HG03039 (cell line): ENCODE measurements around the gene PRCC.

Experiments
- ATAC-seq: cut with Tn5 transposase; IDR thresholded peaks from one replicate; pipeline ENCODE4 v1.9.1; 2021; ENCODE audit warnings: mild to moderate bottlenecking, moderate library complexity; ENCODE audit not compliant: unreplicated experiment

Gene PRCC, protein sequence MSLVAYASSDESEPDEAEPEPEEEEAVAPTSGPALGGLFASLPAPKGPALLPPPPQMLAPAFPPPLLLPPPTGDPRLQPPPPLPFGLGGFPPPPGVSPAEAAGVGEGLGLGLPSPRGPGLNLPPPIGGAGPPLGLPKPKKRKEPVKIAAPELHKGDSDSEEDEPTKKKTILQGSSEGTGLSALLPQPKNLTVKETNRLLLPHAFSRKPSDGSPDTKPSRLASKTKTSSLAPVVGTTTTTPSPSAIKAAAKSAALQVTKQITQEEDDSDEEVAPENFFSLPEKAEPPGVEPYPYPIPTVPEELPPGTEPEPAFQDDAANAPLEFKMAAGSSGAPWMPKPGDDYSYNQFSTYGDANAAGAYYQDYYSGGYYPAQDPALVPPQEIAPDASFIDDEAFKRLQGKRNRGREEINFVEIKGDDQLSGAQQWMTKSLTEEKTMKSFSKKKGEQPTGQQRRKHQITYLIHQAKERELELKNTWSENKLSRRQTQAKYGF

DNA sequence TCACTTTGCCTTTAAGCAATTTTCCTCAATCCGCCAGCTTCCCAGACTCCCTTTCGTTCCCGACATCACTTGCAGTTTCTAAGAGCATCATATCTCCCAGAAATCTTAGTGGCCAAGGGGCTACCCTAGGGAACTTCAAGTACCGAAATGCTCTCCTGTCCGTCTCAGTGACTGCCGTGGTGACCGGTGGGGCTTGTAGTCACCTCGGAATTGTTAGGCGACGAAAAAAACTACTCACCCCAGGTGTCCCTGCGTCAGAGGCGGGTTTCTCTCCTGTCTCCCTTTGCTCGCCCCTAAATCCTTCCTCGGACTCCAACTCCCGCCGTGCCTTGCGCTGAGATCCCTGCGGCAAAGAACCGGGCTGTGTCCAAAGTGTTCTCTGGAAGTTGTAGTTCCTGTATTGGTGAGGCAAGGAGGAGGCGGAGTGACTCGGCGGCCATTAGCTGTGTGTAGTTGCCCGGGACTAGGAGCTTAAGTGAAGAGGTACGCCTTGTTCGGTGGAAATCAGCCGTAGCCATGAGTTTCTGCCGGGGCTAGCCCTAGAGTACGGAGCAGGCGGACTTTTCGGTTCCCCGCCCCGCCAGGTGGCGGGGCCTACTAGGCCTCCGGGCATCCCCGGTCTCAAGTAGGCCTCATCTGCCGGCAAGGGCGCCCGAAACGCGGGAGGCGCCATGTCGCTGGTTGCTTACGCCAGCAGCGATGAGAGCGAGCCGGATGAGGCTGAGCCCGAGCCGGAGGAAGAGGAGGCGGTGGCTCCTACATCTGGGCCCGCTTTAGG is at the start of gene PRCC:
PRCC (plus strand) TSS at position 435 of the 778 bp plus-strand sequence; CDS start at position 672, 237 bp downstream.
- ATAC-seq: peak; percentile 86

DNA sequence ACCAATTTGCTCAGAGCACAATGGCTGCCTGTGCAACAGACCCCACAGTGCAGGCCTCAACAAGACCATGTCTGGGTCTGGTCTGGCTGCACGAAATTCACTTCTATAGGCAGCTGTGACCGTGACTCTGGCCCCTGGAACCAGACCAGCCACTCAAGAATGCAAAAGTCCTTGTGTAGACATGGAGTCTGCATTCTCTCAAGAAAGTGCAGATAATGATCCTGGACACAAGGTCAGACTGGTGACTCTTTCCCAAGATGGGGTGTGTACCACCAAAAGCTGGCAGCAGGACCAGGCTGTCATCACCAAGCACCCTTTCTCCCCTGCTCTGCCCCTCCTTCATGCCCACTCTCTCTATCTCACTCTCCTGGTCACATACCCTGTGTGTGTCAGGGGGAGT is 46.2 kb upstream of the PRCC start:
- no peak for ATAC-seq

DNA sequence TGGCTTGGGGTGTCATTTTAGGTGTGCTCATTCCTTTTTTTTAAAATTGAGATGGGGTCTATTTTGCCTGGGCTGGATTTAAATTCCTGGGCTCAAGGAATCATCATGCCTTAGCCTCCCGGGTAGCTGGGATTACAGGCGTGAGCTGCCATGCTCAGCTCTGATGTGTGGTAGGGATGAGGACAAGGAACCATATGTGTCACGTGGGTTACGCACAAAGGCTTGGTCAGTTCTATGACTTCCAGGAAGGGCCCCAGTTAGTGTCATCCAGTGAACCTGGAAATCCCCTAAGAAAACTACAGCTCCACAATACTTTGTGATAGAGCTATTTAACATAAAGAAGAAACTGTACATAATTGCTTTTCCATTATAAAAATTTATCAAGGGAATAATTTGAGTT is 45.8 kb upstream of the PRCC start:
- no peak for ATAC-seq

DNA sequence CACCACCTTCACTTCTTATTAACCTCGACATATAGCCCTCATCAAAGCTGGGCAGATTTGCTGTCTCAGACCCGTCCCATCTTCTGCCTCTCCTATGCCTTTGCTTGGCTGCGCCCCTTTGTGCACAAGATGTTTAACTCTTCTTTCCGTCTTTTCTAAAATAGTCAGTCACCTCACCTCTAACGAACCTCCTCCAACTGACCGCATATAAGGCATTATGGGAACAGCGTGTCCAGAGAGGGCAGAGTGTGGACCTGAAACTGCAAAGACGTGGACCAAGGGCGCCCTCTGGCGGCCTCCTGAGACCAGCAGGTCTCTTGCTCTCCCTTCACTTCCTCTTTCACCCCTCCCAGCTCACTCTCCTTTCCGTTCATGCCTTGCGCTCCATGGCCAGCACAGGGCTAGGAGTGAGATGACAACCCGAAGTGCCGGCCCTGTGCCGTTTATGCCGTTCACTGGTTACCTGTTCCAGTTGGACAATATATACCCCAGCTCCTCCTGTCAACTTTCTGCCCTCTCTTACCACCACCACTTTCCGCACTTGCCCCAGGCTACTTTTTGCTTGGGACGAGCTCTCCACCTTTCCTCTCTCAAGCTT is 41.6 kb upstream of the PRCC start:
- no peak for ATAC-seq

DNA sequence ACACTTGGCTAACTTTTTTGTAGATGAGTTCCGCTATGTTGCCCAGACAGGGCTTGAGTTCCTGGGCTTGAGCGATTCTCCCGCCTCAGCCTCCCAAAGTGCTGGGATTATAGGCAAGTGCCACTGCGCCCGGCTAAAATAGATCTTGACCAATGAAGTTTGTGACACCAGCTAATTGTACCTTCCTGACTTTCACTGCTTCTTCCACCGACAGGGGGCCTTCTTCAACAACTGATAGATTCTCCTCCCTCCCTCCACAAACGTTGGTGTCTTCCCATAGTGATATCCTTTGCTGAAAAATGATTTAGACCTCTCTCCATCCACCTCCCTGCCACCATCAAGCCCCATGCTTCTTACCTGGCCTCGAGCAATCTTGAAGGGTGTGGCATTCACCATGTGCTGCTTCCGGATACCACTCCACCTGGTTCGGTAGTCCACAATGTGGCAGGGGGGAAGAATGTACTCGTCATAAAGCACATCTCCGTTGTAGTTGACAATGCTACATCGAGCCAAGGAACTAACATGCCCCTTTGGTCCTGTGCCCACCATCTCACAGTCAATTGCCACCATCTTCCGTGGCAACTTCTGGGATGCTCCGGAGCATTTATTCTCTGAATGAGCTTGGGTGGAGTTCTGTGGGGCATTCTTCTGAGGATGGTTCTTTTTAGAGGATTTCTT is 40.6 kb upstream of the PRCC start:
- ATAC-seq: no peak

DNA sequence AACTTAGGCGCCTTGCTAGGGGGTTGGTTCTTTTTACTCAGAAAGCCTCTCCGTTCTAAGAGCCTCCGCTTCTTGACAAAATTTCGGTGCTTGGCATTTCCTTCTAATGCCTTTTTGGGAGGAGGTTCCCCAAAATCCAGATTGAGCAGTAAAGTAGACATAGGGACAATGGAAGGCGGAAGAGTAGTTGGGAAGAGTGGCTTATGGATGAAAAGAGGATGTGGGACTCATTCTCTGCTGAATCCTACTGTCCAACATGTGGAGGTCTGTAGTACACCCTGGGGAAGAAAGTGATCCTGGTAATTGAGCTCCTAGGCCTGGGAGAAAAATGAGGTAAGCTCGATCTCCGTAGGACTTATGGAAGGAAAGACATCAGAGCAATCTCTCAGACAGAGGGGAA is 39.8 kb upstream of the PRCC start:
- no peak for ATAC-seq

DNA sequence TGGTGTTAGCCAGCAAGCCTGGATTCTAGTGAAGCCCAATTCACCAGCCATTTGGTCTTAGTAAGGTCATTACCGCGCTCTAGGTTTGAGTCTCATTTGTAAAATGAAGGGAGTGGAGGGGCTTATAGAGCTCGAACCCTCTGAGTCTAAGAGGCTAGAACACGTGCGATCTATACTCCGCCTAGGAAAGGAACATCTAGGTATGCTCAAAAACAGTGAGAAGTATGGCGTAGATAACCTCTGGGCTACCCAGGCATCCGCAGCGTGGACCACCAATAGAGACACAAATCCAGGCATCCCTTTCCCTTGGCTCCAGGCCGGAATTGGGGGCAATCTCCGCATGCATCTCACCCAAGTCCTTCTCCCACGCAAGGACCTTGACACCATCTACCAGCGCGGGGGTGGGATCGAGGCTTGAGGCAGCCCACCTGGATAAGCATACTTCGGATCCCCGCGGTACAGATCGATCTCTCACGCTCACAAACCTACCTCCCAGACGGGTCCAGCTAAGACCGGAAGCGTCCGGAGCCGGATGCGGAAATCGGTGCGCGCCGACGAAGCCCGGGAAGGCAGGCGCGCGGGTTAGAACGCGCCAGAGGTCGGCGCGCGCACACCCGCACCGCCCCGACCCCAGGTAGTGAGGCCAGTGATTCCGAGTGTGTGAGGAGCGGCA is 39.3 kb upstream of the PRCC start, which contains the start of gene METTL25B:
METTL25B (plus strand) TSS at position 544 of the 673 bp plus-strand sequence. CDS start 636 bp downstream, outside the sequence.
- ATAC-seq: peak; percentile 58

DNA sequence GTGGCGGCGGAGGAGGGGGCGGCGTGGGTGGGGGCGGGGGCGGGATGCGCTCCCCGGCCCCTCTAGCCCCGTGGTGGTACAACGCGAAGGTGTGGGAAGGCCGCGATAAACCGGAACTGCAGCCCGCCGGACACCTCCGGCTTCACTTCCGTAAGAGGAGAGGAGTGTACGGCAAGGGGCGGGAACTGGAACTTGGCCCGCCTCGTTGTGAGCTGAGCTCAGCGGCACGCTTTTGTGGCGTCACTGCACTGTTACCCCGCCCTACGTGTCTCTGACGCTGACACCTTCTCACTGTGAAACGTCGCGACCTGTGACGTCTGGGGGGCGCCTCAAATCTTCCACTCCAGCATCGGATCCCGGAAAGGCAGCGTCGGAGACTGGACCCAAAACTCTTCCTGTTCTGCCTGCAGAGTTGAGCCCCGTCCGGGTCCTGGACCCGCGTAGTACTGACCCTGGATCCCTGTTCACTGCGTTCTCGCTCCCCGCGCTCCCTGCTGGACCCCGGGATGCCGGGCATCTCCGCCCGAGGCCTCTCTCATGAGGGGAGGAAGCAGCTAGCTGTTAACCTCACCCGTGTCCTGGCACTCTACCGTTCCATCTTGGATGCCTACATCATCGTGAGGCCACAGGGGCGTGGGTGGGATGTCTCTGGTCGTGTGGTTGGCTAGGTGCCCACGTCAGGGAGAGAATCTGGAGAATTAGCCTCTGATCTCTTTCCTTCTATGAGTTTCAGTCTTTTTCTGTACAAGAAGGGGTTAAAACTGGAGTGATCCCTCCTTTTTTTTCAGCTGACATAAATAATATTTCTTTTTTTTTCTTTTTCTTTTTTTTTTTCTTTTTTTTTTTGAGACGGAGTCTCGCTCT is 38.5 kb upstream of the PRCC start, which contains the start of gene ISG20L2:
ISG20L2 (minus strand) TSS at position 168 of the 864 bp plus-strand sequence. CDS start 1,114 bp downstream, outside the sequence.
- peak; percentile 77 for ATAC-seq

DNA sequence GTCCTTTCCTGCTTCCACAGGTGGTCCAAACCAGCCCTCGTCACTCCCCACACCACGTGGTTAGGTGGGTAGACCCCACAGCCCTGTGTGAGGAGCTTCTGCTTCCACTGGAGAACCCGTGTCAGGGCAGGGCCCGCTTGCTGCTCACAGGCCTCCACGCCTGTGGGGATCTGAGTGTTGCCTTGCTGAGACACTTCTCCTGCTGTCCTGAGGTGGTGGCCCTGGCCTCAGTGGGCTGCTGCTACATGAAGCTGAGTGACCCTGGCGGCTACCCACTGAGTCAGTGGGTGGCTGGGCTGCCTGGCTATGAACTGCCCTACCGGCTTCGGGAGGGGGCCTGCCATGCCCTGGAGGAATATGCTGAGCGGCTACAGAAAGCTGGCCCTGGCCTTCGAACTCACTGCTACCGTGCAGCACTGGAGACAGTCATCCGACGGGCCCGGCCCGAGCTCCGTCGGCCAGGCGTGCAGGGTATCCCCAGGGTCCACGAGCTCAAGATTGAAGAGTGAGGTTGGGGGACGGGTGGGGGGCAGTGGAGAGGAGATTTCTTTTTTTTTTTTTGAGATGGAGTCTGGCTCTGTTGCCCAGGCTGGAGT is 33.2 kb upstream of the PRCC start:
- ATAC-seq: no peak

DNA sequence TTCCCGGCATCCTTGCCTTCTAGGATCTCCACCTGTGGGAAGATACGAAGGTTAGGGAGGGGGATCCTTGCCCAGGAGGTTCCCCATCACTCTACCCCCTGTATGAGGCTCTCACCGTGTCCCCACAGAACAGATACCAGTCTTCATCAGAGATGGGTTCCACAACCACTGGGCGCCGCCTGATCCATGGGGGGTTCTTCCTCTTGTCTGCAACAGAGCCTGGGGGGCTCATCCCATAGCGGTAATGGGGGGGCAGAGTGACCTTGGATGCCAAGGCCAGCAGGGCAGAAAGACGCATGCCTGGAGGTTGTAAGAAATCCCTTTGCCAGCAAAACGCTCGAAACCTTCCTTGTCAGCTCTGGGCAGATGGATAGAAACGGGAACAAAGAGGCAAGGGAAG is 28.9 kb upstream of the PRCC start:
- no peak for ATAC-seq

DNA sequence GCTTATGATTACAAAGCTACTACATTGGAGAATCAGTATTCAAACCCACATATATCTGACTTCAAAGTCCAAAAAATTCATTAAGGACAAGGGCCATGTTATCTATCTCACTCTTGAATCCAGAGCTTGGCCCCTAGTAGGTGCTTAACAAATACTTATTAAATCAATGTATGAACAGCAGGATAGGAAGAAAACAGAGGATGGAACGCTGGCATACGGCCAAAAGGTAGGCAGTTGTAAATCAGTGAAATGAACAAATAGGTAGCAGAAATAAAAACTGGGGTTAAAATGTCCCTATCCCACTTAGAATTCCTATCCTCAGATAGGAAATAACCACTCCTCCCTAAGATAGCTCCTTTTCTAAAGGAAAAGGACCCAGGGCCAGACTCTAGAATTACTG is 28.4 kb upstream of the PRCC start:
- ATAC-seq: no peak

DNA sequence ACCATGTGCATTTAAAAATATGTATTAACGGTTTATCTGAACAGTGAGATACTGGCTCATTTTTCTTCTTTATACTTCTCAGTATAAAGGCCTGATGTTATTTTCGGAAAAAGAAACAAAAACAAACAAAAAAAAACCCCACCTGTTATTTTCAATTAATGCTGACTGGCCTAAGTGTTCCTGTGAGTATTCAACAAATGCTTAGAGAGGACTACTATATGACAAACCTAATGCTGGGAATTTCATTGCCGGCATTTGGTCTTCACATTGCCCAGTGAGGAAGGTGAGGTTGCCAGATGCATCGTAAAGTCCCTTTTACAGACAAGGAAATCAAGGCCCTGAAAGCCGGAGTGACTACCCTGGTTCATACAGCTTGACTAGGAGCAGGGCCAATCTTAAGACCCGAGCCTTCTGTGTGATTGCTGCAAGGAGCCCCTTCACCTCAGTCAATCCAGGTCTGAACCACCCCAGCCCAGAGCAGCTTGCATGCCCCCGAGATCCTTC is 27.0 kb upstream of the PRCC start:
- no peak for ATAC-seq

DNA sequence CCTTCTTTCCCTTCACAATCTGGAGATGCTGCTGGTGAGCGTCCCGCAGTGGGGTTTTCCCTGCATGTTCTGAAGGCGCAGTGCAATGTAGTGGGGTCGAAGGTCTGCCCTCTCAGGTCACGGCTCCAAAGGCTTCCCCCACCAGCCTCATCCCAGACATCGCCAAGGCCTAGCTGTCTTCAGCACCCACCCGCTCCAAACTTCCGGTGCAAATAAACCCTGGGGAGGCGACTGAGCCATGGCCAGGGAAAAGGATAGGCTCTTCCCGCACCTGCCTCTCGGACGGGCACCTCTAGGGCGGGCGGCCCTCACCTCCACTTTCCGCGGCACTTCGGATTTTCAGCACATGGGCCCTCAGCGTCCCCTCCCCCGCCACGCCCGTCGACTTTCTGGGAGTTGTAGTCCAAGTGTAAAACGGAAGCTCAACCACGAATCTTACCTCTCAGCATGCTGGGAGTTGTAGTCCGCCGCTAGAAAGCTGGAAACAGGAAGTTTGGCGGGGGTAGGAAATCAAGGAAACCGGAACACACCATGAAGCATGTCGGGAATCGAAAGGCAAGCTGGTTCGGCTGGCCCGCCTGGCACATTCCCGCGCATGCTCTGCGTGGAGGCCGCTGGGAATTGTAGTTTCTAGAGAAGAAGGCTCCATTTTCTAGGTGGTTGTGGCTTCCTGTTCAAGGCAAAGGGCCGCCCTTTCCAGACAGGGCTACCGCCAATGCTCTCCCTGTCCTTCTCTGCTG is 26.4 kb upstream of the PRCC start, which contains the start of gene MRPL24:
MRPL24 (minus strand) TSS at position 348 of the 740 bp plus-strand sequence. CDS start 2,384 bp downstream, outside the sequence.
- peak; percentile 79 for ATAC-seq

DNA sequence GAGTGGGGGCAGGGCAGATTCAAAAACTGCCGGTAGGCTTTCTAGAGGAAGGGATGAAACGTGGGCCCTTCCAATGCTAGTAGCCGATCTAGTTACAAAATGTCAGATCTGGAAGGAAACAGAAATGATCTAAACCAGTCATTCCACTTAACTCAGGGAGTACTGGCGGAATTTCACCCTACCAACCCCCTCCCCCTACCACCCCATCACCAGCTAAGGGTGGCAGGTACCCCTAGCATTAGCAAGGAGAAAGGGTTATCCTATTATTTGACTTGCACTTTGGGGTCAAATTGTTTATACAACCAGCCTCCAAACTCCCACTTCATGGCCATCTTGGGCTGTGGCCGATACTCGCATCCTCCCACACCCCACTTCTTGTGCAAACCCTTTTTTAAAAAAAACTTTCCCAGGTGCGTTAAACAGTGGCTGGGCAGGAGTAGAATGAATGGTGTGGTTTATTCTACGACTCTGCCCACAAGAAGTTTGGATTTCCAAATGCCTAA is 25.8 kb upstream of the PRCC start:
- ATAC-seq: no peak

DNA sequence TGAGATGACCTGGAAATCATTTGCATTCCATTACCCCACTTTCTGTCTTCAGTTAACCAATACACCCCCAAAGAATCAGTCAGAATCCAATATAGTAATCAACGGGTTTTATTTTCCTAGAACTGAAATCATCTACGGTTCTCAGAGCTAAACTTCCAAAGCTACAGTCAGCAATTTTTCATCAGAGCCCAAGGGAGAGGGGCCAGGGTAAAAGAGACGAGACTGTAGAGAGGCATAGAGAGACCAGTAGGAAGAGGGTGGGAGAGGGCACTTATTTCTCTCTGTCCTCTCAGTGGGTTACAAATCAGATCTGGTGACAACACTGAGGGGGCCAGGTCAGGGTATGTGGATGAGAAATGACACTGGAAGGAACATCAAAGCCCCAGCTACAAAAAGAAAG is 25.3 kb upstream of the PRCC start:
- ATAC-seq: no peak

DNA sequence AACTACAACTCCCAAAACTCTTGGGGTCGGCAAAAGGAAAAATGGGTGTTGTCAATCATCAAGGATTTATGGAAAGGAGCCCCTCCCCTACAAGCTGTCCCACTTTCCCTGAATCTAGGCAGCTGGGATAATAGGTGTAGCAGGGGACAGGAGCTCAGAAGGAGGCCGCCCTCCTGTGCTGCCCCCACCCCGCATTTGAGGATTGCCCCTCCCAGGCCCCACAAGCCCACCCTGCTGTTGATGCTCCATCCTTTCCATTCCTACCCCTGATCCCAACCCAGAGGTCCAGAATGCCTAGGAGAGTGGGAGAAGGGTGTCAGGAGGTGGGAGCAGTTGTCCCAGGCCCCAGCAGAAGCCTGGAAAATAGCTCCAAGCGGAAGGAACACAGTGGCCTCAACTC is 24.5 kb upstream of the PRCC start:
- ATAC-seq: no peak
